Activated naive CD4-positive, alpha-beta T cell treated with anti-CD3 and anti-CD28 coated beads, Interleukin-2, amount 50 U/mL, for 72 hours (primary cell): ENCODE data around the gene ZNF735. TPM values are rescaled to one million over a fixed set of nuclear protein-coding genes. Genes with fewer than 3 reads are reported as not detected.
"Not testable (repeated sequence)": the region's sequence is repeated elsewhere in the genome, so short reads cannot be mapped to it uniquely, and the experiment has no call there.

ENCODE experiments used
- ATAC-seq, 2 donors: fragments of 150-1000 bp; cut with Tn5 transposase; 2 replicates each; pipeline ENCODE4 v1.10.0; 2021; ENCODE audit warnings: mild to moderate bottlenecking in 2 of 2, moderate library complexity in 2 of 2
- DNase-seq, 2 donors: peaks; one replicate each; pipeline ENCODE4 v3.0.0; 2021 to 2022; ENCODE audit warnings: low spot score in 2 of 2
- H3K27ac Mint-ChIP-seq, 2 donors: one replicate each; pipeline ENCODE4 v1.8.0; 2022; ENCODE audit warnings: mild to moderate bottlenecking in 2 of 2, mixed read lengths in 2 of 2
- H3K36me3 Mint-ChIP-seq, 2 donors: one replicate each; pipeline ENCODE4 v1.8.0; 2022; ENCODE audit warnings: mixed read lengths in 2 of 2
- H3K9me3 Mint-ChIP-seq, 2 donors: one replicate each; pipeline ENCODE4 v1.8.0; 2022; ENCODE audit warnings: mixed read lengths in 2 of 2
- total RNA-seq, 2 donors: library from RNA; stranded (reverse); gene quantifications; one replicate each; pipeline ENCODE4 v1.2.3, GENCODE V29; 2022

The ZNF735 gene
- not detected for total RNA-seq

GRCh38 chr7:64206903-64207302 is at the start of gene ZNF735:
TSS of gene ZNF735 (plus strand) at chr7:64207203. CDS start at chr7:64207203, 0 bp downstream.
- Mint-ChIP-seq H3K9me3 (peaks cover 4 to 16% of the 10 kb centered on the region in 2 donors), H3K27ac (no peak within 1 kb of the TSS), H3K36me3 (peaks cover 16 to 23% of the 10 kb centered on the region in 2 donors)
- ATAC-seq (no peak), DNase-seq (no peak)

GRCh38 chr7:64170974-64171373 is 36.0 kb upstream of the ZNF735 start:
- DNase-seq, ATAC-seq, H3K27ac Mint-ChIP-seq: not testable (repeated sequence)
- Mint-ChIP-seq H3K9me3 (peaks cover 5 to 18% of the 10 kb centered on the region in 2 donors), H3K36me3 (peaks cover 0 to 11% of the 10 kb centered on the region in 2 donors)

GRCh38 chr7:64174328-64174727 is 32.7 kb upstream of the ZNF735 start:
- Mint-ChIP-seq H3K9me3 (peaks cover 8 to 15% of the 10 kb centered on the region in 2 donors), H3K27ac (no peak overlapping the region), H3K36me3 (peaks cover 0 to 11% of the 10 kb centered on the region in 2 donors)
- no peak for ATAC-seq
- DNase-seq: no peak

GRCh38 chr7:64174941-64175340 is 32.1 kb upstream of the ZNF735 start:
- H3K36me3 Mint-ChIP-seq: peaks cover 0 to 12% of the 10 kb centered on the region in 2 donors
- no peak overlapping the region for H3K27ac Mint-ChIP-seq
- peaks cover 10 to 15% of the 10 kb centered on the region in 2 donors for H3K9me3 Mint-ChIP-seq
- ATAC-seq (no peak), DNase-seq (no peak)

- peaks cover 8 to 15% of the 10 kb centered on the region in 2 donors for H3K9me3 Mint-ChIP-seq
- H3K36me3 Mint-ChIP-seq: peaks cover 0 to 14% of the 10 kb centered on the region in 2 donors
- ATAC-seq (peak in 1 of 2 donors; percentile 34), DNase-seq (no peak)
- no peak overlapping the region for H3K27ac Mint-ChIP-seq
Measured at GRCh38 chr7:64180989-64181388, 26.0 kb upstream of the ZNF735 start.

- Mint-ChIP-seq H3K36me3 (peaks cover 0 to 14% of the 10 kb centered on the region in 2 donors), H3K27ac (no peak overlapping the region), H3K9me3 (peaks cover 8 to 15% of the 10 kb centered on the region in 2 donors)
- DNase-seq: no peak
- ATAC-seq: no peak
Measured at GRCh38 chr7:64181586-64181985, 25.4 kb upstream of the ZNF735 start.

- Mint-ChIP-seq H3K27ac (no peak overlapping the region), H3K9me3 (peaks cover 11 to 15% of the 10 kb centered on the region in 2 donors), H3K36me3 (peaks cover 0 to 14% of the 10 kb centered on the region in 2 donors)
- ATAC-seq (no peak), DNase-seq (no peak)
Measured at GRCh38 chr7:64182036-64182790, 24.8 kb upstream of the ZNF735 start.

GRCh38 chr7:64183126-64183742 is 23.8 kb upstream of the ZNF735 start:
- ATAC-seq (no peak), DNase-seq (peak in 1 of 2 donors; percentile 55)
- H3K36me3 Mint-ChIP-seq: peaks cover 0 to 14% of the 10 kb centered on the region in 2 donors
- peaks cover 14 to 19% of the 10 kb centered on the region in 2 donors for H3K9me3 Mint-ChIP-seq
- H3K27ac Mint-ChIP-seq: no peak overlapping the region

GRCh38 chr7:64183827-64184372 is 23.1 kb upstream of the ZNF735 start:
- DNase-seq (no peak), ATAC-seq (no peak)
- Mint-ChIP-seq H3K9me3 (peaks cover 15 to 23% of the 10 kb centered on the region in 2 donors), H3K36me3 (peaks cover 0 to 14% of the 10 kb centered on the region in 2 donors), H3K27ac (no peak overlapping the region)

GRCh38 chr7:64184376-64184775 is 22.6 kb upstream of the ZNF735 start:
- H3K9me3 Mint-ChIP-seq: peaks cover 20 to 25% of the 10 kb centered on the region in 2 donors
- DNase-seq (no peak), ATAC-seq (no peak)
- no peak overlapping the region for H3K27ac Mint-ChIP-seq
- H3K36me3 Mint-ChIP-seq: peaks cover 0 to 14% of the 10 kb centered on the region in 2 donors

- H3K27ac Mint-ChIP-seq: no peak overlapping the region
- no peaks in the 10 kb centered on the region for H3K36me3 Mint-ChIP-seq
- no peak for DNase-seq
- H3K9me3 Mint-ChIP-seq: peaks cover 13 to 14% of the 10 kb centered on the region in 2 donors
- ATAC-seq: no peak
Measured at GRCh38 chr7:64187408-64187807, 19.6 kb upstream of the ZNF735 start.

- Mint-ChIP-seq H3K9me3 (peaks cover 9 to 19% of the 10 kb centered on the region in 2 donors), H3K36me3 (no peaks in the 10 kb centered on the region), H3K27ac (no peak overlapping the region)
- ATAC-seq (no peak), DNase-seq (no peak)
Measured at GRCh38 chr7:64192148-64192704, 14.8 kb upstream of the ZNF735 start.

GRCh38 chr7:64192775-64193174 is 14.2 kb upstream of the ZNF735 start:
- peaks cover 9 to 19% of the 10 kb centered on the region in 2 donors for H3K9me3 Mint-ChIP-seq
- no peak for DNase-seq
- H3K36me3 Mint-ChIP-seq: no peaks in the 10 kb centered on the region
- ATAC-seq: no peak
- no peak overlapping the region for H3K27ac Mint-ChIP-seq

GRCh38 chr7:64219710-64220298 is 12.8 kb downstream of the ZNF735 start:
- not testable (repeated sequence) for DNase-seq, ATAC-seq, H3K27ac Mint-ChIP-seq
- H3K9me3 Mint-ChIP-seq: peaks cover 28 to 35% of the 10 kb centered on the region in 2 donors
- H3K36me3 Mint-ChIP-seq: peaks cover 19 to 23% of the 10 kb centered on the region in 2 donors

GRCh38 chr7:64223366-64223765 is 16.4 kb downstream of the ZNF735 start:
- Mint-ChIP-seq H3K27ac (no peak overlapping the region), H3K36me3 (peaks cover 33 to 34% of the 10 kb centered on the region in 2 donors), H3K9me3 (peaks cover 42 to 48% of the 10 kb centered on the region in 2 donors)
- DNase-seq: no peak
- ATAC-seq: no peak

- peaks cover 34 to 45% of the 10 kb centered on the region in 2 donors for H3K9me3 Mint-ChIP-seq
- not testable (repeated sequence) for ATAC-seq, H3K27ac Mint-ChIP-seq, DNase-seq
- H3K36me3 Mint-ChIP-seq: peaks cover 10 to 33% of the 10 kb centered on the region in 2 donors
Measured at GRCh38 chr7:64228174-64228573, 21.2 kb downstream of the ZNF735 start, which contains the start of gene ZNF679. TSS of gene ZNF679 (plus strand) at chr7:64228474. CDS start at chr7:64249118, 20,644 bp downstream.
